ENCODE measurements around the gene HOPX.

Gene HOPX

GRCh38 chr4:56683455-56683854 is 2.4 kb upstream of the HOPX start:
- no peak for DNase-seq (ENCODE audit: low read depth, low spot score)
- TF ChIP-seq CTCF (IDR thresholded peaks at IDR 0.05; ENCODE audit: low read depth, low read length), result no peak
- in situ Hi-C loops (cut with HindIII; ENCODE audit: low sequenced_read_pairs), result no loop called here
- H3K4me3 ChIP-seq (ENCODE audit: low read depth, low read length), result no peak overlapping the region

GRCh38 chr4:56681853-56682525 is 893 bp upstream of the HOPX start:
- DNase-seq (ENCODE audit: low read depth, low spot score), result no peak
- TF ChIP-seq CTCF (IDR thresholded peaks at IDR 0.05; ENCODE audit: low read depth, low read length), result no peak
- in situ Hi-C loops (cut with HindIII; ENCODE audit: low sequenced_read_pairs), result no loop called here
- no peak overlapping the region for H3K4me3 ChIP-seq (ENCODE audit: low read depth, low read length)

- no peak overlapping the region for H3K4me3 ChIP-seq (ENCODE audit: low read depth, low read length)
- no peak for TF ChIP-seq CTCF (IDR thresholded peaks at IDR 0.05; ENCODE audit: low read depth, low read length)
- DNase-seq (ENCODE audit: low read depth, low spot score), result no peak
- in situ Hi-C loops (cut with HindIII; ENCODE audit: low sequenced_read_pairs), result no loop called here
Observed at GRCh38 chr4:56680266-56680665, 830 bp downstream of the HOPX start.

DNA sequence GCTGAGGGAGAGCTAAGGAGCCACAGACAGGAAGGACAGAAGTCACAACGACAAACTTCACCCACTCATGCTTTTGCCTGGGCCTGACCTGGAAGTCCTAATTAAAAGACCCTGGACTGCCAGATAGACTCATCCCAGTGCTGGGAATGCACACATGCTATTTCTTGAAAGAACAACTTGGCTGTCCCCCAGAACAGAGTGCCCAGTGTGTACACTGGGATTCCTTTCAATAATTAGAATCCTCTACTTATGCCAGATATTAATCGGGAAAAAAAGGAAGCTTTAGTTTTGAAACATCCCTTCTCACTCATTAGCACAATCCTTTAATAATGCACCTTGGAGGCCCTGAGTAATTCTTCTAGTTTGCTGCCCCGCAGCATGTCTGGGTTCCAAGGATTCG is 3.4 kb downstream of the HOPX start:
- no peak overlapping the region for H3K4me3 ChIP-seq (ENCODE audit: low read depth, low read length)
- DNase-seq (ENCODE audit: low read depth, low spot score), result no peak
- in situ Hi-C loops (cut with HindIII; ENCODE audit: low sequenced_read_pairs), result no loop called here
- TF ChIP-seq CTCF (IDR thresholded peaks at IDR 0.05; ENCODE audit: low read depth, low read length), result no peak

DNA sequence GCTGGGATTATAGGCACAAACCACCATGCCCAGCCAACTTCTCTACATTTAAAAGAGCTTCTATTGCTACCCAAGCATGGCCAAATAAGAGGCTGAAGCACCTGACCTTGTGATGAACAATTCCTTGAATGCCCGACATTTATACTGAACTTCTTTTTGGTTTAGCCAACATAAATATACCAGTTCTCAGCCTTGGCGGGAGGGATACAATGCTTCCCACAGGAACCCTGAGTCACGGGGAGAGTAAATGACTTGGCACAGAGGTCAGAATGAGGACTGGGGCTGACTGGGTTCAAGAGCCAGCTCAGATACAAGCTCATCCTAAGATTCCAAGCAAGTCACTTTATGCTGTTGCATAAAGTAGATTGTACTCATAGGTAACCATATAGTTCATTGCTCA is 6.1 kb downstream of the HOPX start:
- peak; percentile 81 for DNase-seq (ENCODE audit: low read depth, low spot score)
- H3K4me3 ChIP-seq (ENCODE audit: low read depth, low read length), result no peak overlapping the region
- TF ChIP-seq CTCF (IDR thresholded peaks at IDR 0.05; ENCODE audit: low read depth, low read length), result no peak
- in situ Hi-C loops (cut with HindIII; ENCODE audit: low sequenced_read_pairs), result no loop called here

GRCh38 chr4:56671860-56672259 is 9.2 kb downstream of the HOPX start:
- H3K4me3 ChIP-seq (ENCODE audit: low read depth, low read length), result no peak overlapping the region
- no peak for DNase-seq (ENCODE audit: low read depth, low spot score)
- no peak for TF ChIP-seq CTCF (IDR thresholded peaks at IDR 0.05; ENCODE audit: low read depth, low read length)
- in situ Hi-C loops (cut with HindIII; ENCODE audit: low sequenced_read_pairs), result no loop called here
